Measurements from ENCODE around the gene OR8B12. TPM values are rescaled to one million over a fixed set of nuclear protein-coding genes. Genes with fewer than 3 reads are reported as not detected.

Gene OR8B12
- polyA plus RNA-seq, 3 donors, result not detected

- no peaks in the 10 kb centered on the region for H3K79me2 ChIP-seq (ENCODE audit: insufficient read depth, low read length)
- intact Hi-C loops (cut with micrococcal nuclease), result no loop called here
- no peaks in the 10 kb centered on the region for H4K20me1 ChIP-seq (ENCODE audit: insufficient read depth, low read length)
- no peaks in the 10 kb centered on the region for H3K36me3 ChIP-seq (replicated peaks in 1 of 2; ENCODE audit: control insufficient read depth in 1 of 2, insufficient read depth in 2 of 2, low read length in 2 of 2)
- no peaks in the 10 kb centered on the region for H3K36me3 Mint-ChIP-seq
- H3K27ac ChIP-seq (ENCODE audit: low read depth in 1 of 2, low read length in 2 of 2), result no peak overlapping the region
- no peak for TF ChIP-seq CTCF (IDR thresholded peaks at IDR 0.05)
- peaks cover 0 to 4% (median under 1%) of the 10 kb centered on the region in 7 donors for H3K9me3 Mint-ChIP-seq
- no peak overlapping the region for H2AFZ ChIP-seq (ENCODE audit: insufficient read depth, low read depth, low read length, poor library complexity, severe bottlenecking)
- H3K27me3 Mint-ChIP-seq (ENCODE audit: low read depth in 3 of 3), result peaks cover 0 to 3% (median 1%) of the 10 kb centered on the region in 3 donors
- DNase-seq, result no peak
- H3K4me2 ChIP-seq (replicated peaks; ENCODE audit: extremely low read depth, low read length, poor library complexity, severe bottlenecking), result no peak overlapping the region
- H3K4me1 Mint-ChIP-seq, result peaks cover 6% of the 10 kb centered on the region
- H3K4me1 ChIP-seq (ENCODE audit: control insufficient read depth in 1 of 2, insufficient read depth in 2 of 2, low read length in 2 of 2), result peaks cover 0 to 6% of the 10 kb centered on the region in 2 donors
- H3K27me3 ChIP-seq (ENCODE audit: control insufficient read depth in 2 of 2, insufficient read depth in 2 of 2, low read length in 2 of 2), result no peaks in the 10 kb centered on the region
- no peak overlapping the region for H3K4me3 Mint-ChIP-seq
- no peak overlapping the region for H3K27ac Mint-ChIP-seq
- H3K4me3 ChIP-seq (replicated peaks in 1 of 3; ENCODE audit: low read depth in 2 of 3, low read length in 3 of 3), result no peak overlapping the region
- H3K9ac ChIP-seq (ENCODE audit: insufficient read depth, low read length, poor library complexity, severe bottlenecking), result no peak overlapping the region
- H3K9me3 ChIP-seq (replicated peaks in 1 of 2; ENCODE audit: control insufficient read depth in 1 of 2, insufficient read depth in 1 of 2, low read length in 2 of 2), result no peaks in the 10 kb centered on the region
- 85% methylated on average over 6 of the region's 6 CpGs for WGBS (ENCODE audit: insufficient coverage)
These were observed 2.2 kb downstream of the OR8B12 start for GRCh38 chr11:124541204-124541603.

- Histone ChIP-seq H3K4me1 (ENCODE audit: control insufficient read depth in 1 of 2, insufficient read depth in 2 of 2, low read length in 2 of 2) (peaks cover 0 to 10% of the 10 kb centered on the region in 2 donors), H3K79me2 (ENCODE audit: insufficient read depth, low read length) (no peaks in the 10 kb centered on the region), H3K27me3 (ENCODE audit: control insufficient read depth in 2 of 2, insufficient read depth in 2 of 2, low read length in 2 of 2) (no peaks in the 10 kb centered on the region), H3K36me3 (replicated peaks in 1 of 2; ENCODE audit: control insufficient read depth in 1 of 2, insufficient read depth in 2 of 2, low read length in 2 of 2) (no peaks in the 10 kb centered on the region), H3K4me3 (replicated peaks in 1 of 3; ENCODE audit: low read depth in 2 of 3, low read length in 3 of 3) (no peak overlapping the region), H2AFZ (ENCODE audit: insufficient read depth, low read depth, low read length, poor library complexity, severe bottlenecking) (no peak overlapping the region), H3K9me3 (replicated peaks in 1 of 2; ENCODE audit: control insufficient read depth in 1 of 2, insufficient read depth in 1 of 2, low read length in 2 of 2) (no peaks in the 10 kb centered on the region), H3K27ac (ENCODE audit: low read depth in 1 of 2, low read length in 2 of 2) (no peak overlapping the region), H3K4me2 (replicated peaks; ENCODE audit: extremely low read depth, low read length, poor library complexity, severe bottlenecking) (no peak overlapping the region), H4K20me1 (ENCODE audit: insufficient read depth, low read length) (no peaks in the 10 kb centered on the region), H3K9ac (ENCODE audit: insufficient read depth, low read length, poor library complexity, severe bottlenecking) (no peak overlapping the region)
- H3K4me3 Mint-ChIP-seq, result no peak overlapping the region
- H3K4me1 Mint-ChIP-seq, result peaks cover 10% of the 10 kb centered on the region
- intact Hi-C loops (cut with micrococcal nuclease), result no loop called here
- H3K9me3 Mint-ChIP-seq, result peaks cover 0 to 8% (median 4%) of the 10 kb centered on the region in 7 donors
- no CpG with 5 or more reads among the region's 1 CpG for WGBS (ENCODE audit: insufficient coverage)
- H3K27me3 Mint-ChIP-seq (ENCODE audit: low read depth in 3 of 3), result peaks cover 0 to 2% (median 1%) of the 10 kb centered on the region in 3 donors
- TF ChIP-seq CTCF (IDR thresholded peaks at IDR 0.05), result no peak
- no peak overlapping the region for H3K27ac Mint-ChIP-seq
- no peak for DNase-seq
- no peaks in the 10 kb centered on the region for H3K36me3 Mint-ChIP-seq
These were observed 5.4 kb downstream of the OR8B12 start for GRCh38 chr11:124538019-124538418.

All from CD14-positive monocyte (primary cell).